Skeletal muscle tissue (tissue), 4 donors: ENCODE data around the gene PFDN4. TPM values are rescaled to one million over a fixed set of nuclear protein-coding genes. Genes with fewer than 3 reads are reported as not detected.

Experiments
- H3K27ac ChIP-seq: one replicate; pipeline ENCODE4 v1.7.0; 2013; ENCODE audit warnings: mild to moderate bottlenecking, low read depth, low read length, inconsistent platforms
- H3K27me3 ChIP-seq, 3 donors: one replicate each; pipeline ENCODE4 v1.7.0; 2013; ENCODE audit warnings: low read length in 3 of 3; ENCODE audit not compliant: control insufficient read depth in 3 of 3, insufficient read depth in 3 of 3
- H3K36me3 ChIP-seq, 3 donors: one replicate each; pipeline ENCODE4 v1.7.0; 2013; ENCODE audit warnings: low read length in 3 of 3; ENCODE audit not compliant: control insufficient read depth in 3 of 3, insufficient read depth in 3 of 3
- H3K4me1 ChIP-seq, 3 donors: one replicate each; pipeline ENCODE4 v1.7.0; 2013; ENCODE audit warnings: low read length in 3 of 3, mild to moderate bottlenecking in 3 of 3; ENCODE audit not compliant: control insufficient read depth in 3 of 3, insufficient read depth in 3 of 3
- H3K4me3 ChIP-seq, 3 donors: one replicate each; pipeline ENCODE4 v1.7.0; 2013; ENCODE audit warnings: low read length in 3 of 3
- H3K9ac ChIP-seq, 3 donors: one replicate each; pipeline ENCODE4 v1.7.0; 2013; ENCODE audit warnings: low read length in 3 of 3, mild to moderate bottlenecking in 3 of 3, moderate library complexity in 2 of 3, low read depth in 1 of 3
- H3K9me3 ChIP-seq, 3 donors: one replicate each; pipeline ENCODE4 v1.7.0; 2013; ENCODE audit warnings: low read length in 3 of 3; ENCODE audit not compliant: control insufficient read depth in 3 of 3
- total RNA-seq: library from RNA; depleted of rRNA; stranded (reverse); fragments of >200 nt; gene quantifications from one replicate; pipeline ENCODE4 v1.2.3, GENCODE V29; 2014
- donor health status: Osteomylitis.

The PFDN4 gene, protein sequence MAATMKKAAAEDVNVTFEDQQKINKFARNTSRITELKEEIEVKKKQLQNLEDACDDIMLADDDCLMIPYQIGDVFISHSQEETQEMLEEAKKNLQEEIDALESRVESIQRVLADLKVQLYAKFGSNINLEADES
- 26.6 TPM for total RNA-seq

GRCh38 chr20:54207743-54208547, at the start of gene PFDN4:
PFDN4 (plus strand) TSS chr20:54208087; CDS start chr20:54208101, 14 bp downstream.
- H3K4me3 ChIP-seq = peak within 1 kb of the TSS; percentile 93 to 98 (median 96)
- peak within 1 kb of the TSS; percentile 96 for H3K27ac ChIP-seq
- H3K9ac ChIP-seq = peak within 1 kb of the TSS; percentile 95 to 100 (median 99)
- peaks cover 13 to 14% (median 14%) of the 10 kb centered on the region in 3 donors for H3K4me1 ChIP-seq
- H3K36me3 ChIP-seq = peaks cover 0 to 3% (median 0%) of the 10 kb centered on the region in 3 donors
- no peaks in the 10 kb centered on the region for H3K27me3 ChIP-seq
- no peaks in the 10 kb centered on the region for H3K9me3 ChIP-seq

DNA sequence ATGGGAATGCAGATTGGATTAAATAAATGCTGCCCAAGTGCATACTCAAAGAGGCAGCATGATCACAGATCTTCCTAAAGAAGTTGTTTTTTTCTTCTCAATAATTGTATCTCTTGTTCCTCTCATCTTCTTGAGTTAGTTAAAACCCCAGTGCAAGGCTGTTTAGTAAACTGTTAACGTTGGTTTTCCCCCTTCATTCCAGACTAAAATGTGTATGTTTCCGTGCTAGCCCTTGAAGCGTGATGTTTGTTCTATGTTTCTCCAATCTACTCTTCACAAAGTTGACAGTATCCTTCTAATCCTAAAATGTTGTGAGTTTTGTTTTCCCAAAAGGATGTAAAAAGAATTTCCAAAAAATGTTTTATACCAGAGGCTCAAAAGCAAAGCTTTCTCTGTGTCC, 49.7 kb upstream of the PFDN4 start:
- Histone ChIP-seq H3K36me3 (no peaks in the 10 kb centered on the region), H3K9me3 (no peaks in the 10 kb centered on the region)

DNA sequence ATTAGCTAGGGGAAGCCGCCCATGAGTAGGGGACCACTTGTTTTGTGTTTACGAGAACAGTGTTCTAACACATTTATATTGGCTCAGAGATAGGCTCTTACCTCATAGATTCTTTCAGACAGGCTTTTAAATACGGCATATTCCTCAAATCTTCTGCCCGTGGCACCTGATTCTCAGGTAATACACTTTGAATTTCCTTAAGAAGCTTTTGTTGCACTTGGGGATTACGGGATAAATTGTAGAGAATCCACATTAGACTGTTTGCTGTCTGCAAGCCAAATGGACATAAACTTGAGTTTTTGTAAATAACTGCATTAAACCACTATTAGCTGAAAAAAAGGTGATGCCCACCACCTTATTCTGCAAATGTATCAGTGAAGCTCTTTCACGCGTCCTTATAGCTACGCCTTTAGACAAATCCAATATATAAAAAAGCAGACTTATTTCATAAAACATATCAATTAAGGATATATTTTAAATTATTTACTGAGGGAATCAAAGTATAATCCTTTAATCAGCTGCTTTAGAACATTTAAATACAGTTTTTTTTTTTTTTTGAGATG, 49.0 kb upstream of the PFDN4 start:
- H3K4me1 ChIP-seq = no peaks in the 10 kb centered on the region
- H3K27me3 ChIP-seq = peaks cover 4 to 7% (median 6%) of the 10 kb centered on the region in 3 donors
- H3K9me3 ChIP-seq = no peaks in the 10 kb centered on the region
- H3K9ac ChIP-seq = no peak overlapping the region
- H3K4me3 ChIP-seq = no peak overlapping the region
- no peak overlapping the region for H3K27ac ChIP-seq
- no peaks in the 10 kb centered on the region for H3K36me3 ChIP-seq

More for the DNA sequence above, 49.7 kb upstream of the PFDN4 start:
- Histone ChIP-seq H3K27me3 (peaks cover 4 to 7% (median 6%) of the 10 kb centered on the region in 3 donors), H3K4me1 (no peaks in the 10 kb centered on the region), H3K27ac (no peak overlapping the region), H3K4me3 (no peak overlapping the region), H3K9ac (no peak overlapping the region)

DNA sequence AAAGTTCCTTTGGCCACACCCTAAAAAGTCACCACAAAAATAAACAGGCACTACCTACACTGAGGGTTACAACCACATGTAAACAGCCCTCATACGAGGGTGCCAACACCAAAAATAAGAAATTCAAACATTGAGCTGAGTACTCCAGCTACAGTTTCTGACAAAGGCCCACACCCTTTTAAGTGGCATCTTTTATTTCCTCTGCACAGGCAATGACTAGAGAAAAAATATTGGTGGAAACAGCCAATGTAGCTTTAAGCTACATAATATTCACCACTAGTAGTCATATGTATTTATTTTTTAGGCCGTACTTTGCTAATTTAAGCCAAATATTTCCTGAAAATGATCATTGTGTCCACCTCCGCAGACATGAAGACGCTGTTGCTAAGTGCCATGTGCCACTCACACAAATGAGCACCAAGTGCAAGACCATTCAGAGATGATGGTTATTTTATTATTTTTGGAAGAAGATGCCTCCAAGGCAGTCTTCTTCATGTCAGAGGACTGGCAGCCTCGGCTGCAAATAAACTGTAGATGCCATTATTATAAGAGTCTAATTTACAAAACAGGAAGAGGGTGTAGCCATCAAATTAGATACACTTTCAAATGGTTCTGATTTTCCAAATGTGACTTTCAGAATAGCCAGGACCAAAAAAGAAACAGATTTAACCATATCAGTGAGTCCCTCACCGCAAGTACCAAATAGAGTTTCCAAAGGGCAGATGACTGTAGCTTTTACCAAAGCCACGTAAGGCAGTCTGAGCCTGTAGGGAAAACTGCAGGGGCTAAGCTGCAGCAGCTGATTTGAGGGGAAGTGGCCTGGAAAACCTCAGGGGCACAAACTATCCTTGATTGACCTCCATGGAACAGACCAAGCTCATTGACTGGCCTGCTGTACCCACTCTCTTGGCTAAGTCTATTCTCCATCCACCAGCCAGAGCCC, 47.6 kb upstream of the PFDN4 start:
- Histone ChIP-seq H3K27ac (no peak overlapping the region), H3K27me3 (peaks cover 4 to 10% (median 7%) of the 10 kb centered on the region in 3 donors), H3K9me3 (no peaks in the 10 kb centered on the region), H3K4me1 (no peaks in the 10 kb centered on the region), H3K36me3 (no peaks in the 10 kb centered on the region), H3K4me3 (no peak overlapping the region), H3K9ac (no peak overlapping the region)

- H3K27me3 ChIP-seq = peaks cover 4 to 13% (median 6%) of the 10 kb centered on the region in 3 donors
- no peaks in the 10 kb centered on the region for H3K36me3 ChIP-seq
- H3K27ac ChIP-seq = no peak overlapping the region
- H3K9me3 ChIP-seq = no peaks in the 10 kb centered on the region
- no peak overlapping the region for H3K9ac ChIP-seq
- H3K4me3 ChIP-seq = no peak overlapping the region
- no peaks in the 10 kb centered on the region for H3K4me1 ChIP-seq
These were observed 46.7 kb upstream of the PFDN4 start for GRCh38 chr20:54161008-54161820.

GRCh38 chr20:54161821-54162149, 46.1 kb upstream of the PFDN4 start:
- Histone ChIP-seq H3K9ac (no peak overlapping the region), H3K4me3 (no peak overlapping the region), H3K27ac (no peak overlapping the region), H3K4me1 (no peaks in the 10 kb centered on the region), H3K36me3 (no peaks in the 10 kb centered on the region), H3K27me3 (peaks cover 2 to 13% (median 3%) of the 10 kb centered on the region in 3 donors), H3K9me3 (no peaks in the 10 kb centered on the region)

DNA sequence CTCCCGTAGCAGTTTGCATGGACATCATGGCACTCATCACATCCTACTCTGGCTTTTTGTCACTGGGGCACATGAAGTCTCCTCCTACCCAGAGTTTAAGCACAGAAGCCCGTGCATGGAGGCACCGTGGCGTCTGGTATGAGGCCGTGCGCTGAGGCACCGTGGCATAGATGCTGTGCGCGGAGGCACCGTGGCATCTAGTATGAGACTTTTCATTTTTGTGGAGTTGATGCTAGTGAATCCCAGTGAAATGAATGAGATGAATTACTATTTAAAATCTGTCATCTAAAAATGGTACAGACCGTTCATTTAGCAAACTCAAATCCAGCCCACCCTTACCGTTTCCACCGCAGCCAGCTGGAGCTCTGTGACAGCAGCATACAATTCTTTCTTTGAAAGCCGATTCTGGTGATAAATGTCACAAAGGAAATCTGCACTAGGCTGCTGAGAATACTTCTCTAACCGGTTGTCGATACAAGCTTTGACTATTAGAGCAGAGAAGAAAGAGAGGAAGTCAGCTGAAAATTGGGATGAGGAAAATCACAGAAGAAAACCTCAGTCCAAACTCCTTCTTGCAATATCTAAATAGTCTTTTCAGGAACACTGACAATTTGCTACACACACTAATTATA, 45.4 kb upstream of the PFDN4 start:
- peaks cover 3 to 15% (median 6%) of the 10 kb centered on the region in 3 donors for H3K27me3 ChIP-seq

DNA sequence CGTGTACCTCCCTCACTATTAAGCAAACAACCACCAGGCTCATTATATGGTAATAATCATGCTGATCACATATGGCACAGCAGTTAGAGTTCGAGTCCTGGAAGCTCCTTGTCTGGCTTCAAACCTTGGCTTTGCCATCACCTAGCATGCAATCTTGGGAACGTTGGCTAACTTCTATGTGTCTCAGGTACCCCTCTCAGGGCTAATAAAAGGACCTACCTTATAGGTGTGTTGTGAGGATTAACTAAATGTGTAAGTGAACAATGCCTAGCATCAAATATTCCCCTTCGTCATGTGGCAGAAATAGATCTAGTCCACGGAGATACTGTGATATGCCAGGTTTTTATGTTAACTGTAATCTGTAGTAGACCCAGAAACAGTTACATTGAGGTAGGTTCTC, 44.5 kb upstream of the PFDN4 start:
- no peak overlapping the region for H3K27ac ChIP-seq
- H3K27me3 ChIP-seq = peaks cover 3 to 15% (median 14%) of the 10 kb centered on the region in 3 donors
- H3K4me1 ChIP-seq = no peaks in the 10 kb centered on the region
- H3K9me3 ChIP-seq = no peaks in the 10 kb centered on the region
- H3K9ac ChIP-seq = no peak overlapping the region
- H3K36me3 ChIP-seq = no peaks in the 10 kb centered on the region
- H3K4me3 ChIP-seq = no peak overlapping the region

More for the DNA sequence above, 45.4 kb upstream of the PFDN4 start:
- Histone ChIP-seq H3K9me3 (no peaks in the 10 kb centered on the region), H3K4me3 (no peak overlapping the region), H3K27ac (no peak overlapping the region), H3K9ac (no peak overlapping the region), H3K4me1 (no peaks in the 10 kb centered on the region), H3K36me3 (no peaks in the 10 kb centered on the region)

GRCh38 chr20:54165014-54165413, 42.9 kb upstream of the PFDN4 start:
- H3K27me3 ChIP-seq = peaks cover 11 to 26% (median 22%) of the 10 kb centered on the region in 3 donors
- H3K4me3 ChIP-seq = no peak overlapping the region
- H3K9ac ChIP-seq = no peak overlapping the region
- no peaks in the 10 kb centered on the region for H3K9me3 ChIP-seq
- H3K36me3 ChIP-seq = no peaks in the 10 kb centered on the region
- no peaks in the 10 kb centered on the region for H3K4me1 ChIP-seq
- no peak overlapping the region for H3K27ac ChIP-seq
